Measurements from ENCODE around the gene SRSF9. TPM values are rescaled to one million over a fixed set of nuclear protein-coding genes. Genes with fewer than 3 reads are reported as not detected.

The SRSF9 gene
- total and polyA plus RNA-seq, 2 of the 13 experiments (the other 11 are each of a cell fraction or from before 2014, with no cell fraction given): 125 to 144 TPM

DNA sequence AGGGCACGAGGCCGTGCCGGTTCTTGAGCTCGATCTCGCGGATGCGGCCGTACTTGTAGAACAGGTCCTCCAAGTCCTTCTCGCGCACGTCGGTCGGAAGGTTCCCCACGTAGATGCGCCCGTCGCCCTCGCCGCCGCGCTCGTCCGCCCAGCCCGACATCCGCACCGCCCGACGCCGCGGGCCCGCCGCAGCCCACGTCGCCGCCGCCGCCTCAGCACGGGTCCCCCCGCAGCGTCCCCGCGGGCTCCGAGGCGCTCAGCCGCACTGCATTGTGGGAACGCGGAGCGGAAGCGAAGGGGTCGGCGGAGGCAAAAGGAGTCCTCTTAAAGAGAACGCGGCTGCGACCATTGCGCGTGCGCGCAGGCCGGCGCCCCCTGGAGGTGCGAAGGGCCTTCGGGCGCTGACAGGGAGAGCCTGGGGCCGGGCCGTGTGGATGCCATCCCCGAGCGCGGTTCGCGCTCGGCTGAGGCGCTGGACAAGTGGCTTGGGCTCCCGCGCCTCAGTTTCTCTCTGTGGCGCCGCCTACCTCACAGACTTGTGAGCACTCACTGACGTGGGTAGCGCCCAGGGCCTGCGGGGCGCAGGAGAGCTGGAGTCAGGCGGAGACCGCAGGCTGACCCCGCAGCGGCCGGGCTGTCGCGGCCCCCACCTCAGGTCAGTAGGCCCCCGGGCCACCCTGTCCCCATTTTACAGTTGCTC, at the start of gene SRSF9 (continued):
- TF ChIP-seq ZNF496 (CRISPR knock-in tag; IDR thresholded peaks at IDR 0.05; ENCODE audit: insufficient replicate concordance): no peak
- TF ChIP-seq, protein P1, sequence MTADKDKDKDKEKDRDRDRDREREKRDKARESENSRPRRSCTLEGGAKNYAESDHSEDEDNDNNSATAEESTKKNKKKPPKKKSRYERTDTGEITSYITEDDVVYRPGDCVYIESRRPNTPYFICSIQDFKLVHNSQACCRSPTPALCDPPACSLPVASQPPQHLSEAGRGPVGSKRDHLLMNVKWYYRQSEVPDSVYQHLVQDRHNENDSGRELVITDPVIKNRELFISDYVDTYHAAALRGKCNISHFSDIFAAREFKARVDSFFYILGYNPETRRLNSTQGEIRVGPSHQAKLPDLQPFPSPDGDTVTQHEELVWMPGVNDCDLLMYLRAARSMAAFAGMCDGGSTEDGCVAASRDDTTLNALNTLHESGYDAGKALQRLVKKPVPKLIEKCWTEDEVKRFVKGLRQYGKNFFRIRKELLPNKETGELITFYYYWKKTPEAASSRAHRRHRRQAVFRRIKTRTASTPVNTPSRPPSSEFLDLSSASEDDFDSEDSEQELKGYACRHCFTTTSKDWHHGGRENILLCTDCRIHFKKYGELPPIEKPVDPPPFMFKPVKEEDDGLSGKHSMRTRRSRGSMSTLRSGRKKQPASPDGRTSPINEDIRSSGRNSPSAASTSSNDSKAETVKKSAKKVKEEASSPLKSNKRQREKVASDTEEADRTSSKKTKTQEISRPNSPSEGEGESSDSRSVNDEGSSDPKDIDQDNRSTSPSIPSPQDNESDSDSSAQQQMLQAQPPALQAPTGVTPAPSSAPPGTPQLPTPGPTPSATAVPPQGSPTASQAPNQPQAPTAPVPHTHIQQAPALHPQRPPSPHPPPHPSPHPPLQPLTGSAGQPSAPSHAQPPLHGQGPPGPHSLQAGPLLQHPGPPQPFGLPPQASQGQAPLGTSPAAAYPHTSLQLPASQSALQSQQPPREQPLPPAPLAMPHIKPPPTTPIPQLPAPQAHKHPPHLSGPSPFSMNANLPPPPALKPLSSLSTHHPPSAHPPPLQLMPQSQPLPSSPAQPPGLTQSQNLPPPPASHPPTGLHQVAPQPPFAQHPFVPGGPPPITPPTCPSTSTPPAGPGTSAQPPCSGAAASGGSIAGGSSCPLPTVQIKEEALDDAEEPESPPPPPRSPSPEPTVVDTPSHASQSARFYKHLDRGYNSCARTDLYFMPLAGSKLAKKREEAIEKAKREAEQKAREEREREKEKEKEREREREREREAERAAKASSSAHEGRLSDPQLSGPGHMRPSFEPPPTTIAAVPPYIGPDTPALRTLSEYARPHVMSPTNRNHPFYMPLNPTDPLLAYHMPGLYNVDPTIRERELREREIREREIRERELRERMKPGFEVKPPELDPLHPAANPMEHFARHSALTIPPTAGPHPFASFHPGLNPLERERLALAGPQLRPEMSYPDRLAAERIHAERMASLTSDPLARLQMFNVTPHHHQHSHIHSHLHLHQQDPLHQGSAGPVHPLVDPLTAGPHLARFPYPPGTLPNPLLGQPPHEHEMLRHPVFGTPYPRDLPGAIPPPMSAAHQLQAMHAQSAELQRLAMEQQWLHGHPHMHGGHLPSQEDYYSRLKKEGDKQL (CRISPR knock-in tag; IDR thresholded peaks at IDR 0.05; ENCODE audit: low read depth): 0 out of 2 replicates have a peak, but pooled peaks have one; percentile 9
- TF ChIP-seq REXO4 (CRISPR knock-in tag; IDR thresholded peaks at IDR 0.05; ENCODE audit: borderline replicate concordance): no peak
- TF ChIP-seq, protein P2, sequence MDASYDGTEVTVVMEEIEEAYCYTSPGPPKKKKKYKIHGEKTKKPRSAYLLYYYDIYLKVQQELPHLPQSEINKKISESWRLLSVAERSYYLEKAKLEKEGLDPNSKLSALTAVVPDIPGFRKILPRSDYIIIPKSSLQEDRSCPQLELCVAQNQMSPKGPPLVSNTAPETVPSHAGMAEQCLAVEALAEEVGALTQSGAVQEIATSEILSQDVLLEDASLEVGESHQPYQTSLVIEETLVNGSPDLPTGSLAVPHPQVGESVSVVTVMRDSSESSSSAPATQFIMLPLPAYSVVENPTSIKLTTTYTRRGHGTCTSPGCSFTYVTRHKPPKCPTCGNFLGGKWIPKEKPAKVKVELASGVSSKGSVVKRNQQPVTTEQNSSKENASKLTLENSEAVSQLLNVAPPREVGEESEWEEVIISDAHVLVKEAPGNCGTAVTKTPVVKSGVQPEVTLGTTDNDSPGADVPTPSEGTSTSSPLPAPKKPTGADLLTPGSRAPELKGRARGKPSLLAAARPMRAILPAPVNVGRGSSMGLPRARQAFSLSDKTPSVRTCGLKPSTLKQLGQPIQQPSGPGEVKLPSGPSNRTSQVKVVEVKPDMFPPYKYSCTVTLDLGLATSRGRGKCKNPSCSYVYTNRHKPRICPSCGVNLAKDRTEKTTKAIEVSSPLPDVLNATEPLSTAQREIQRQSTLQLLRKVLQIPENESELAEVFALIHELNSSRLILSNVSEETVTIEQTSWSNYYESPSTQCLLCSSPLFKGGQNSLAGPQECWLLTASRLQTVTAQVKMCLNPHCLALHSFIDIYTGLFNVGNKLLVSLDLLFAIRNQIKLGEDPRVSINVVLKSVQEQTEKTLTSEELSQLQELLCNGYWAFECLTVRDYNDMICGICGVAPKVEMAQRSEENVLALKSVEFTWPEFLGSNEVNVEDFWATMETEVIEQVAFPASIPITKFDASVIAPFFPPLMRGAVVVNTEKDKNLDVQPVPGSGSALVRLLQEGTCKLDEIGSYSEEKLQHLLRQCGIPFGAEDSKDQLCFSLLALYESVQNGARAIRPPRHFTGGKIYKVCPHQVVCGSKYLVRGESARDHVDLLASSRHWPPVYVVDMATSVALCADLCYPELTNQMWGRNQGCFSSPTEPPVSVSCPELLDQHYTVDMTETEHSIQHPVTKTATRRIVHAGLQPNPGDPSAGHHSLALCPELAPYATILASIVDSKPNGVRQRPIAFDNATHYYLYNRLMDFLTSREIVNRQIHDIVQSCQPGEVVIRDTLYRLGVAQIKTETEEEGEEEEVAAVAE (CRISPR knock-in tag; IDR thresholded peaks at IDR 0.05; ENCODE audit: borderline replicate concordance): 0 out of 2 replicates have a peak, but pooled peaks have one; percentile 48
- no peak for TF ChIP-seq GTF2F1 (IDR thresholded peaks at IDR 0.05; ENCODE audit: low read length)
- TF ChIP-seq, protein P3, sequence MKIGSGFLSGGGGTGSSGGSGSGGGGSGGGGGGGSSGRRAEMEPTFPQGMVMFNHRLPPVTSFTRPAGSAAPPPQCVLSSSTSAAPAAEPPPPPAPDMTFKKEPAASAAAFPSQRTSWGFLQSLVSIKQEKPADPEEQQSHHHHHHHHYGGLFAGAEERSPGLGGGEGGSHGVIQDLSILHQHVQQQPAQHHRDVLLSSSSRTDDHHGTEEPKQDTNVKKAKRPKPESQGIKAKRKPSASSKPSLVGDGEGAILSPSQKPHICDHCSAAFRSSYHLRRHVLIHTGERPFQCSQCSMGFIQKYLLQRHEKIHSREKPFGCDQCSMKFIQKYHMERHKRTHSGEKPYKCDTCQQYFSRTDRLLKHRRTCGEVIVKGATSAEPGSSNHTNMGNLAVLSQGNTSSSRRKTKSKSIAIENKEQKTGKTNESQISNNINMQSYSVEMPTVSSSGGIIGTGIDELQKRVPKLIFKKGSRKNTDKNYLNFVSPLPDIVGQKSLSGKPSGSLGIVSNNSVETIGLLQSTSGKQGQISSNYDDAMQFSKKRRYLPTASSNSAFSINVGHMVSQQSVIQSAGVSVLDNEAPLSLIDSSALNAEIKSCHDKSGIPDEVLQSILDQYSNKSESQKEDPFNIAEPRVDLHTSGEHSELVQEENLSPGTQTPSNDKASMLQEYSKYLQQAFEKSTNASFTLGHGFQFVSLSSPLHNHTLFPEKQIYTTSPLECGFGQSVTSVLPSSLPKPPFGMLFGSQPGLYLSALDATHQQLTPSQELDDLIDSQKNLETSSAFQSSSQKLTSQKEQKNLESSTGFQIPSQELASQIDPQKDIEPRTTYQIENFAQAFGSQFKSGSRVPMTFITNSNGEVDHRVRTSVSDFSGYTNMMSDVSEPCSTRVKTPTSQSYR (CRISPR knock-in tag; IDR thresholded peaks at IDR 0.05; ENCODE audit: borderline replicate concordance): no peak
- TF ChIP-seq, protein P4, sequence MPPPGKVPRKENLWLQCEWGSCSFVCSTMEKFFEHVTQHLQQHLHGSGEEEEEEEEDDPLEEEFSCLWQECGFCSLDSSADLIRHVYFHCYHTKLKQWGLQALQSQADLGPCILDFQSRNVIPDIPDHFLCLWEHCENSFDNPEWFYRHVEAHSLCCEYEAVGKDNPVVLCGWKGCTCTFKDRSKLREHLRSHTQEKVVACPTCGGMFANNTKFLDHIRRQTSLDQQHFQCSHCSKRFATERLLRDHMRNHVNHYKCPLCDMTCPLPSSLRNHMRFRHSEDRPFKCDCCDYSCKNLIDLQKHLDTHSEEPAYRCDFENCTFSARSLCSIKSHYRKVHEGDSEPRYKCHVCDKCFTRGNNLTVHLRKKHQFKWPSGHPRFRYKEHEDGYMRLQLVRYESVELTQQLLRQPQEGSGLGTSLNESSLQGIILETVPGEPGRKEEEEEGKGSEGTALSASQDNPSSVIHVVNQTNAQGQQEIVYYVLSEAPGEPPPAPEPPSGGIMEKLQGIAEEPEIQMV (CRISPR knock-in tag; IDR thresholded peaks at IDR 0.05; ENCODE audit: low read depth): peak; percentile 31; the same call in 1 of the 2 replicates
- peak; percentile 67 for TF ChIP-seq PHF21A (CRISPR knock-in tag; IDR thresholded peaks at IDR 0.05)
- TF ChIP-seq TEAD3 (CRISPR knock-in tag; optimal IDR thresholded peaks at IDR 0.05; ENCODE audit: borderline replicate concordance): peak; percentile 64
- peak; percentile 53; the same call in 1 of the 2 replicates for TF ChIP-seq ZFP41 (CRISPR knock-in tag; IDR thresholded peaks at IDR 0.05; ENCODE audit: borderline replicate concordance)
- no peak for TF ChIP-seq ZNF737 (CRISPR knock-in tag; IDR thresholded peaks at IDR 0.05; ENCODE audit: borderline replicate concordance)
- 0 out of 2 replicates have a peak, but pooled peaks have one; percentile 34 for TF ChIP-seq MEF2D (CRISPR knock-in tag; IDR thresholded peaks at IDR 0.05)
- no peak for TF ChIP-seq MBD4 (IDR thresholded peaks at IDR 0.05; ENCODE audit: borderline replicate concordance, low read length)
- no peak for TF ChIP-seq SNRNP70 (IDR thresholded peaks at IDR 0.05; ENCODE audit: low read depth, low read length)

All from HepG2 (cell line).